ENCODE results near the gene EPHA3. TPM values are rescaled to one million over a fixed set of nuclear protein-coding genes. Genes with fewer than 3 reads are reported as not detected.

EPHA3 gene
- total and polyA plus RNA-seq, 2 of the 4 experiments (the other 2 are of a cell fraction): 0.10 to 0.18 TPM

DNA sequence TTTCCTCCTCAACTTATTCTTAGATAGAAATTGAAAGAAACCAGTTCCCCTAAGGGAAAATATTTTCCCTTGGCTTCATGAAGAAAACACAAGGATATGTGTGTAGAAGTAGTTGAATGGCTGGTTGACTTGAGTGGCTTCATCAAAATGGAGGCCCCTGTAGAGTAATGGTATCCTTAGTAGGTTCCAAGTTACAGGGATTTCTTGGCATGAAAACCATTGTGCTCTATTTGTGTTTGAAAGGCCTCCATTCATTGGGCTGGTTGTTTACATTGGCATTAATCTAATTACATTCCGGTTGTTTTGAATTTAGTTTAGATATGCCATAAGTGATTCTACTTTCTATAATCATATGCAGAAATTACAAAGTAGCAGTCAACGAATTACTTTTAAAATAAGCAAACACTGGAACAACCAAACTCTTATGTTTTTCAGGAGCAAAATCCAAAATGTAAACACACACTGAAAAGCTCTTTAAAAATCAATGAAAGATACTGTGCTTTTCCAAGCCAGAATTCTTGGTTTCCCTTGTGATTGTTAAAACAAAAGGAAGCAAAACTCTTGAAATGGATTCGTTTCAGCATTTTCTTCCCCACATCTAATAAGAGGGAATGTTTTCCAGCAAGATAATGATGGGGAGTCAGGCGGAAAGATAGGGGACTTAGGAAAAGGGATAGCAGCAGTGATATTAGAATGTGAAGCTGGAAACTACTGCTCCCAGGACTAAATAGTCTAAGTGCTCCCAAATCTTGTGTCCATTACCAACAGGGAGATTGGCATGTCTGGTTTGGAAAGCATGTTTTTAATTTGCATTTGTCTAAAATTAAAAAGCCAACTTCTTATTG is 77.0 kb downstream of the EPHA3 start:
- Histone ChIP-seq H3K56ac (ENCODE audit: extremely low read depth, insufficient read depth, low read length) (no peak overlapping the region), H2AK9ac (replicated peaks; ENCODE audit: low read depth, low read length, poor library complexity) (no peak overlapping the region), H2AK5ac (ENCODE audit: low read depth, low read length) (no peak overlapping the region), H4K20me1 (ENCODE audit: insufficient read depth, low read length) (no peaks in the 10 kb centered on the region), H3K4ac (ENCODE audit: low read depth, low read length) (no peak overlapping the region), H3K27me3 (ENCODE audit: control insufficient read depth, insufficient read depth, low read length) (no peaks in the 10 kb centered on the region), H3K9me1 (ENCODE audit: insufficient read depth, low read length) (no peaks in the 10 kb centered on the region), H3K14ac (replicated peaks; ENCODE audit: low read depth, low read length) (no peak overlapping the region), H3K9ac (ENCODE audit: low read depth, low read length) (no peak overlapping the region), H2BK120ac (ENCODE audit: low read depth, low read length) (no peak overlapping the region), H2BK5ac (ENCODE audit: low read depth, low read length, poor library complexity, severe bottlenecking) (no peak overlapping the region), H2AFZ (replicated peaks; ENCODE audit: low read length, poor library complexity) (no peak overlapping the region), H3K4me2 (ENCODE audit: low read depth, low read length) (no peak overlapping the region), H3K18ac (ENCODE audit: low read depth, low read length) (no peak overlapping the region), H3K4me1 (ENCODE audit: control insufficient read depth, insufficient read depth, low read length) (no peaks in the 10 kb centered on the region), H4K5ac (ENCODE audit: low read depth, low read length) (no peak overlapping the region), H3K9me3 (ENCODE audit: control insufficient read depth, insufficient read depth, low read length) (no peaks in the 10 kb centered on the region), H2BK15ac (ENCODE audit: low read depth, low read length) (no peak overlapping the region), H4K91ac (ENCODE audit: insufficient read depth, low read depth, low read length) (no peak overlapping the region), H2BK20ac (ENCODE audit: low read depth, low read length) (no peak overlapping the region), H3K23ac (ENCODE audit: low read depth, low read length) (no peak overlapping the region), H3K27ac (ENCODE audit: insufficient read depth, low read length) (no peak overlapping the region), H3K4me3 (ENCODE audit: insufficient read depth, low read depth, low read length) (no peak overlapping the region), H3K36me3 (ENCODE audit: control insufficient read depth, insufficient read depth, low read length) (no peaks in the 10 kb centered on the region), H3K79me1 (ENCODE audit: low read depth in 1 of 2, low read length in 2 of 2) (no peaks in the 10 kb centered on the region), H4K8ac (ENCODE audit: low read depth in 2 of 2, low read length in 2 of 2) (no peak overlapping the region)
- in situ Hi-C loops (cut with MboI; ENCODE audit: low sequenced_read_pairs): no loop called here
- intact Hi-C loops (cut with micrococcal nuclease): no loop called here
- no TSS peak for BruUV-seq (replicated peaks)
- CTCF ChIA-PET: no interaction called here
- ATAC-seq (ENCODE audit: low read depth): no peak
- WGBS, 2 experiments (ENCODE audit: extremely low coverage in 2 of 2, insufficient read length in 1 of 2): no CpG with 5 or more reads among the region's 4 CpGs
- POLR2A ChIA-PET (ENCODE audit: unreplicated experiment): interaction anchor here (0.6 kb wide), 1 partner anchor 579 kb away, joined by 3 read pairs; no protein-coding TSS in a partner anchor
- TF ChIP-seq, protein P1, sequence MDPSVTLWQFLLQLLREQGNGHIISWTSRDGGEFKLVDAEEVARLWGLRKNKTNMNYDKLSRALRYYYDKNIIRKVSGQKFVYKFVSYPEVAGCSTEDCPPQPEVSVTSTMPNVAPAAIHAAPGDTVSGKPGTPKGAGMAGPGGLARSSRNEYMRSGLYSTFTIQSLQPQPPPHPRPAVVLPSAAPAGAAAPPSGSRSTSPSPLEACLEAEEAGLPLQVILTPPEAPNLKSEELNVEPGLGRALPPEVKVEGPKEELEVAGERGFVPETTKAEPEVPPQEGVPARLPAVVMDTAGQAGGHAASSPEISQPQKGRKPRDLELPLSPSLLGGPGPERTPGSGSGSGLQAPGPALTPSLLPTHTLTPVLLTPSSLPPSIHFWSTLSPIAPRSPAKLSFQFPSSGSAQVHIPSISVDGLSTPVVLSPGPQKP (IDR thresholded peaks at IDR 0.05; ENCODE audit: borderline replicate concordance, low read depth, low read length): no peak
- no peak for TF ChIP-seq RAD21 (IDR thresholded peaks at IDR 0.05; ENCODE audit: low read length)
- TF ChIP-seq MXI1 (IDR thresholded peaks at IDR 0.05; ENCODE audit: borderline replicate concordance, low read depth, low read length): no peak
- TF ChIP-seq, protein P2, sequence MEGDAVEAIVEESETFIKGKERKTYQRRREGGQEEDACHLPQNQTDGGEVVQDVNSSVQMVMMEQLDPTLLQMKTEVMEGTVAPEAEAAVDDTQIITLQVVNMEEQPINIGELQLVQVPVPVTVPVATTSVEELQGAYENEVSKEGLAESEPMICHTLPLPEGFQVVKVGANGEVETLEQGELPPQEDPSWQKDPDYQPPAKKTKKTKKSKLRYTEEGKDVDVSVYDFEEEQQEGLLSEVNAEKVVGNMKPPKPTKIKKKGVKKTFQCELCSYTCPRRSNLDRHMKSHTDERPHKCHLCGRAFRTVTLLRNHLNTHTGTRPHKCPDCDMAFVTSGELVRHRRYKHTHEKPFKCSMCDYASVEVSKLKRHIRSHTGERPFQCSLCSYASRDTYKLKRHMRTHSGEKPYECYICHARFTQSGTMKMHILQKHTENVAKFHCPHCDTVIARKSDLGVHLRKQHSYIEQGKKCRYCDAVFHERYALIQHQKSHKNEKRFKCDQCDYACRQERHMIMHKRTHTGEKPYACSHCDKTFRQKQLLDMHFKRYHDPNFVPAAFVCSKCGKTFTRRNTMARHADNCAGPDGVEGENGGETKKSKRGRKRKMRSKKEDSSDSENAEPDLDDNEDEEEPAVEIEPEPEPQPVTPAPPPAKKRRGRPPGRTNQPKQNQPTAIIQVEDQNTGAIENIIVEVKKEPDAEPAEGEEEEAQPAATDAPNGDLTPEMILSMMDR (conservative IDR thresholded peaks at IDR 0.05; ENCODE audit: low read depth, low read length): no peak
- TF ChIP-seq, protein P3, sequence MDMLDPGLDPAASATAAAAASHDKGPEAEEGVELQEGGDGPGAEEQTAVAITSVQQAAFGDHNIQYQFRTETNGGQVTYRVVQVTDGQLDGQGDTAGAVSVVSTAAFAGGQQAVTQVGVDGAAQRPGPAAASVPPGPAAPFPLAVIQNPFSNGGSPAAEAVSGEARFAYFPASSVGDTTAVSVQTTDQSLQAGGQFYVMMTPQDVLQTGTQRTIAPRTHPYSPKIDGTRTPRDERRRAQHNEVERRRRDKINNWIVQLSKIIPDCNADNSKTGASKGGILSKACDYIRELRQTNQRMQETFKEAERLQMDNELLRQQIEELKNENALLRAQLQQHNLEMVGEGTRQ (IDR thresholded peaks at IDR 0.05; ENCODE audit: low read depth, low read length): no peak
- no peak for TF ChIP-seq FOS (IDR thresholded peaks at IDR 0.05; ENCODE audit: low read depth, low read length)
- no peak for TF ChIP-seq SMC3 (IDR thresholded peaks at IDR 0.05; ENCODE audit: low read depth, low read length)
- no peak for TF ChIP-seq BHLHE40 (IDR thresholded peaks at IDR 0.05; ENCODE audit: low read depth, low read length)
- TF ChIP-seq MAZ (IDR thresholded peaks at IDR 0.05; ENCODE audit: borderline replicate concordance, low read depth, low read length): no peak
- no peak for TF ChIP-seq CEBPB (IDR thresholded peaks at IDR 0.05; ENCODE audit: low read depth, low read length)
- no peak for TF ChIP-seq CHD1 (IDR thresholded peaks at IDR 0.05; ENCODE audit: low read depth, low read length)
- TF ChIP-seq RFX5 (IDR thresholded peaks at IDR 0.05; ENCODE audit: low read depth, low read length): no peak
- dilution Hi-C loops (cut with HindIII; ENCODE audit: low sequenced_read_pairs, unreplicated experiment): no loop called here
- DNase-seq: no peak
